GM12878 (cell line): ENCODE data around the gene SIT1. TPM values are rescaled to one million over a fixed set of nuclear protein-coding genes. Genes with fewer than 3 reads are reported as not detected.

Experiments
- ATAC-seq: fragments of 200-7000 bp; cut with Tn5 transposase; 3 replicates; pipeline ENCODE4 v1.9.1; 2020; ENCODE audit warnings: mild to moderate bottlenecking, moderate library complexity
- BruUV-seq: library from RNA; stranded (reverse); fragments of 400-500 nt; replicated peaks from 2 replicates; lab custom pipeline; 2021; lab: Mats Ljungman, UMichigan
- CTCF ChIA-PET: fragments of 300-600 bp; sonication (Branson Sonifier 250); formaldehyde crosslinking; extraction: SDS; loops from one replicate; lab custom pipeline; 2021; ENCODE audit warnings: inconsistent platforms; lab: Yijun Ruan, JAX
- POLR2A ChIA-PET: fragments of 350-600 bp; formaldehyde crosslinking; extraction: SDS; loops from one replicate; lab custom pipeline; 2021; ENCODE audit warnings: inconsistent platforms; lab: Charles Lee
- RAD21 ChIA-PET: fragments of 300-600 bp; sonication (Branson Sonifier 250); formaldehyde crosslinking; loops from one replicate; lab custom pipeline; 2023; ENCODE audit warnings: antibody characterized with exemption; ENCODE audit not compliant: unreplicated experiment; lab: Charles Lee
- SMC1A ChIA-PET: fragments of 300-600 bp; sonication (Branson Sonifier 250); formaldehyde crosslinking; loops from one replicate; lab custom pipeline; 2023; ENCODE audit not compliant: unreplicated experiment, uncharacterized antibody; lab: Charles Lee
- DNase-seq: peaks from one replicate; pipeline ENCODE4 v3.0.0-alpha.2; 2011; ENCODE audit warnings: low read depth, low spot score
- FAIRE-seq: peaks from 3 replicates; lab custom pipeline; 2011; peaks lifted over from hg19 to GRCh38; lab: Jason Lieb, UNC
- H2AFZ ChIP-seq: 2 replicates; pipeline ENCODE4 v1.6.0; 2011; ENCODE audit warnings: low read depth, low read length, control low read depth; ENCODE audit not compliant: control insufficient read depth
- H3K27ac ChIP-seq: 2 replicates; pipeline ENCODE4 v1.5.1; 2011; ENCODE audit warnings: control low read depth; ENCODE audit not compliant: control insufficient read depth, insufficient read depth
- H3K27me3 ChIP-seq, 2 experiments: replicated peaks in 1 of 2; 2 replicates each; pipeline versions ENCODE4 v1.6.0 to v1.6.1; 2011; ENCODE audit warnings: low read length in 1 of 2; ENCODE audit not compliant: control insufficient read depth in 2 of 2, insufficient read depth in 2 of 2
- H3K36me3 ChIP-seq, 2 experiments: 2 replicates each; pipeline ENCODE4 v1.5.1; 2011; ENCODE audit warnings: low read length in 1 of 2; ENCODE audit not compliant: control insufficient read depth in 2 of 2, insufficient read depth in 2 of 2
- H3K4me1 ChIP-seq: 2 replicates; pipeline ENCODE4 v1.6.1; 2011; ENCODE audit warnings: mild to moderate bottlenecking, low read length, moderate library complexity, mixed read lengths; ENCODE audit not compliant: control insufficient read depth, insufficient read depth
- H3K4me2 ChIP-seq: 2 replicates; pipeline ENCODE4 v1.6.0; 2011; ENCODE audit warnings: control low read depth; ENCODE audit not compliant: control insufficient read depth, insufficient read depth
- H3K4me3 ChIP-seq: fragments of 200-600 bp; sonication (generic); 2 replicates; pipeline ENCODE4 v1.5.1; 2016
- H3K79me2 ChIP-seq: 2 replicates; pipeline ENCODE4 v1.6.0; 2011; ENCODE audit warnings: low read length; ENCODE audit not compliant: control insufficient read depth, insufficient read depth
- H3K9ac ChIP-seq: 2 replicates; pipeline ENCODE4 v1.8.0; 2011; ENCODE audit warnings: low read length, control low read depth, mixed read lengths; ENCODE audit not compliant: control insufficient read depth, insufficient read depth
- H3K9me3 ChIP-seq: replicated peaks from 3 replicates; pipeline ENCODE4 v1.5.1; 2011; ENCODE audit warnings: mild to moderate bottlenecking, low read length; ENCODE audit not compliant: control insufficient read depth, insufficient read depth
- H4K20me1 ChIP-seq: 2 replicates; pipeline ENCODE4 v1.6.0; 2011; ENCODE audit not compliant: control insufficient read depth, insufficient read depth
- ASH2L ChIP-seq: fragments of 300-600, 200-600 bp; sonication (generic); IDR thresholded peaks from 2 replicates; pipeline ENCODE4 v1.6.1; 2017; ENCODE audit warnings: low read depth, mild to moderate bottlenecking, borderline replicate concordance
- BHLHE40 ChIP-seq, 2 experiments: fragments of 450-650 bp in 1 of 2; IDR thresholded peaks; 2 replicates each; pipeline ENCODE4 v1.6.1; 2011 to 2017; ENCODE audit warnings: low read depth in 2 of 2, borderline replicate concordance in 1 of 2, improper control_type of control experiment in 1 of 2, low read length in 1 of 2, mild to moderate bottlenecking in 1 of 2
- CHD1 ChIP-seq: IDR thresholded peaks from 2 replicates; pipeline ENCODE4 v1.6.1; 2012; ENCODE audit warnings: low read depth, low read length, improper control_type of control experiment
- EZH2 ChIP-seq: IDR thresholded peaks from 2 replicates; pipeline ENCODE4 v1.6.1; 2012; ENCODE audit warnings: low read depth, mild to moderate bottlenecking, control low read depth, inconsistent platforms, low read length, borderline replicate concordance; ENCODE audit not compliant: control insufficient read depth
- NR2F1 ChIP-seq: fragments of 450-650 bp; conservative IDR thresholded peaks from 2 replicates; pipeline ENCODE4 v1.6.1; 2017; ENCODE audit warnings: mild to moderate bottlenecking
- RB1 ChIP-seq: fragments of 450-650 bp; formaldehyde crosslinking; IDR thresholded peaks from 2 replicates; pipeline ENCODE4 v1.6.1; 2017; ENCODE audit warnings: mild to moderate bottlenecking, borderline replicate concordance
- SMARCA5 ChIP-seq: fragments of 450-650 bp; IDR thresholded peaks from 2 replicates; pipeline ENCODE4 v1.6.1; 2017; ENCODE audit warnings: mild to moderate bottlenecking
- WGBS: methylation state at CpG from one replicate; pipeline ENCODE4 v1.1.6; 2016; ENCODE audit warnings: low lambda C conversion rate; ENCODE audit not compliant: insufficient replicate concordance, insufficient coverage; ENCODE audit errors: missing lambda C conversion rate; 5-methylcytosine and 5-hydroxymethylcytosine counted together
- in situ Hi-C: fragments of 300-500 bp; cut with MboI; formaldehyde crosslinking; loops from 9 replicates; pipeline ENCODE4 v1.14.3; 2018; ENCODE audit warnings: mixed read lengths
- intact Hi-C: fragments of 100-400 bp; cut with micrococcal nuclease; formaldehyde crosslinking; loops from one replicate; pipeline ENCODE4 v1.14.2; 2022; ENCODE audit not compliant: unreplicated experiment
- polyA plus RNA-seq, 11 experiments: library from polyadenylated mRNA; depleted of rRNA in 4 of 11; unstranded in 6 of 11; stranded (reverse) in 5 of 11; fragments of >200 nt; fragmentation: Nextera tagmentation in 4 of 11; fragmentation: Illumina TruSeq in 1 of 11; extraction: Ambion mirVana in 4 of 11; extraction: Trizol in 1 of 11; gene quantifications; 1 replicate in 1 of 11; 2 replicates in 10 of 11; pipeline versions ENCODE4 v1.2.1 to v1.2.3, GENCODE V29; 2011 to 2016; ENCODE audit warnings: inconsistent platforms in 2 of 11, missing spikeins in 2 of 11, low read depth in 1 of 11
- total RNA-seq, 4 experiments: library from RNA; depleted of rRNA in 3 of 4; stranded (reverse); fragments of >200 nt in 3 of 4; fragmentation: Illumina TruSeq in 1 of 4; extraction: Trizol in 1 of 4; gene quantifications; 2 replicates each; pipeline versions ENCODE4 v1.2.1 to v1.2.3, GENCODE V29; 2013 to 2021
- TF ChIP-seq, protein P1 (sequence below): fragments of 450-650 bp; IDR thresholded peaks from 2 replicates; pipeline ENCODE4 v1.6.1; 2017; ENCODE audit warnings: mild to moderate bottlenecking
- TF ChIP-seq, protein P2 (sequence below): fragments of 450-650 bp; IDR thresholded peaks from 2 replicates; pipeline ENCODE4 v1.6.1; 2017; ENCODE audit warnings: low read depth, mild to moderate bottlenecking, moderate library complexity
- TF ChIP-seq, protein P3 (sequence below): IDR thresholded peaks from 2 replicates; pipeline ENCODE4 v1.6.1; 2012; ENCODE audit warnings: low read length, inconsistent platforms
- TF ChIP-seq, protein P4 (sequence below): IDR thresholded peaks from 2 replicates; pipeline ENCODE4 v1.6.1; 2011; ENCODE audit warnings: borderline replicate concordance, low read depth, mild to moderate bottlenecking, moderate library complexity, low read length; ENCODE audit not compliant: insufficient read depth, poor library complexity, severe bottlenecking

The SIT1 gene
- total and polyA plus RNA-seq, 10 of the 15 experiments (the other 5 are each of a cell fraction or from before 2014, with no cell fraction given): 0.97 to 137 (median 59.7) TPM

DNA sequence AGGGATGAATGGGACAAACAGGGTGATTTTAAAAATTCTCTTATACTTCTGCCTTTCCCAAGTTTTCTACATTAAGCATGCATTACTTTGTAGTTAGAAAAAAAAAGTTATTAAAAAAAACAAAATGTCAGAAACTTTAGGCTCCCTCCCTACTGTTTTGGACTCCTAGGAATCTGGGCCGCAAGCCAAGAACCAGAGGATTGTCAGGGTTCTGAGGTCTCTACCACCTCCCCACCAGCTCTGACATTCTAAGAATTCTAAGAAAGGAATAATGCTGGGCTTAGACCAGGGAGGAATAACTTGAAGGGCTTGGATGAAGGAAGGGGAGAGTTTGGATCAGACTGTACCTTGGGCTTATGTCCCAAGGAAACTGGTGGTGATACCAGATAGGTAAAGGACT lies 15.3 kb upstream of the SIT1 start:
- CTCF ChIA-PET: interaction anchor here (0.8 to 13.5 kb wide), 9 partner anchors 9 to 83 kb away, joined by 3 to 227 read pairs (median 6); partner anchors contain the start of genes CREB3, GBA2, RGP1 and SIT1
- Histone ChIP-seq H3K79me2 (peaks cover 22% of the 10 kb centered on the region), H3K4me2 (no peak overlapping the region), H2AFZ (no peak overlapping the region), H3K27ac (no peak overlapping the region), H3K4me1 (peaks cover 27% of the 10 kb centered on the region), H4K20me1 (no peaks in the 10 kb centered on the region), H3K4me3 (no peak overlapping the region), H3K9me3 (no peaks in the 10 kb centered on the region), H3K27me3 (no peaks in the 10 kb centered on the region), H3K9ac (no peak overlapping the region), H3K36me3 (peaks cover 4% of the 10 kb centered on the region in 2 experiments; a peak in 2 of 4 replicates)
- FAIRE-seq (no peak), ATAC-seq (no peak), DNase-seq (no peak)
- in situ Hi-C loops (loop anchor here (5.0 kb wide), 1 partner anchor 56 kb away; no protein-coding TSS in a partner anchor), intact Hi-C loops (no loop called here)
- no TSS peak for BruUV-seq
- WGBS: 96% methylated on average over 1 of the region's 1 CpG
- TF ChIP-seq, protein P1, sequence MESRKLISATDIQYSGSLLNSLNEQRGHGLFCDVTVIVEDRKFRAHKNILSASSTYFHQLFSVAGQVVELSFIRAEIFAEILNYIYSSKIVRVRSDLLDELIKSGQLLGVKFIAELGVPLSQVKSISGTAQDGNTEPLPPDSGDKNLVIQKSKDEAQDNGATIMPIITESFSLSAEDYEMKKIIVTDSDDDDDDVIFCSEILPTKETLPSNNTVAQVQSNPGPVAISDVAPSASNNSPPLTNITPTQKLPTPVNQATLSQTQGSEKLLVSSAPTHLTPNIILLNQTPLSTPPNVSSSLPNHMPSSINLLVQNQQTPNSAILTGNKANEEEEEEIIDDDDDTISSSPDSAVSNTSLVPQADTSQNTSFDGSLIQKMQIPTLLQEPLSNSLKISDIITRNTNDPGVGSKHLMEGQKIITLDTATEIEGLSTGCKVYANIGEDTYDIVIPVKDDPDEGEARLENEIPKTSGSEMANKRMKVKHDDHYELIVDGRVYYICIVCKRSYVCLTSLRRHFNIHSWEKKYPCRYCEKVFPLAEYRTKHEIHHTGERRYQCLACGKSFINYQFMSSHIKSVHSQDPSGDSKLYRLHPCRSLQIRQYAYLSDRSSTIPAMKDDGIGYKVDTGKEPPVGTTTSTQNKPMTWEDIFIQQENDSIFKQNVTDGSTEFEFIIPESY: no peak
- TF ChIP-seq ASH2L: no peak
- TF ChIP-seq CHD1: no peak
- TF ChIP-seq RB1: no peak
- TF ChIP-seq, protein P2, sequence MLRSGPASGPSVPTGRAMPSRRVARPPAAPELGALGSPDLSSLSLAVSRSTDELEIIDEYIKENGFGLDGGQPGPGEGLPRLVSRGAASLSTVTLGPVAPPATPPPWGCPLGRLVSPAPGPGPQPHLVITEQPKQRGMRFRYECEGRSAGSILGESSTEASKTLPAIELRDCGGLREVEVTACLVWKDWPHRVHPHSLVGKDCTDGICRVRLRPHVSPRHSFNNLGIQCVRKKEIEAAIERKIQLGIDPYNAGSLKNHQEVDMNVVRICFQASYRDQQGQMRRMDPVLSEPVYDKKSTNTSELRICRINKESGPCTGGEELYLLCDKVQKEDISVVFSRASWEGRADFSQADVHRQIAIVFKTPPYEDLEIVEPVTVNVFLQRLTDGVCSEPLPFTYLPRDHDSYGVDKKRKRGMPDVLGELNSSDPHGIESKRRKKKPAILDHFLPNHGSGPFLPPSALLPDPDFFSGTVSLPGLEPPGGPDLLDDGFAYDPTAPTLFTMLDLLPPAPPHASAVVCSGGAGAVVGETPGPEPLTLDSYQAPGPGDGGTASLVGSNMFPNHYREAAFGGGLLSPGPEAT: no peak
- no peak for TF ChIP-seq NR2F1
- TF ChIP-seq EZH2: no peak
- TF ChIP-seq, protein P3, sequence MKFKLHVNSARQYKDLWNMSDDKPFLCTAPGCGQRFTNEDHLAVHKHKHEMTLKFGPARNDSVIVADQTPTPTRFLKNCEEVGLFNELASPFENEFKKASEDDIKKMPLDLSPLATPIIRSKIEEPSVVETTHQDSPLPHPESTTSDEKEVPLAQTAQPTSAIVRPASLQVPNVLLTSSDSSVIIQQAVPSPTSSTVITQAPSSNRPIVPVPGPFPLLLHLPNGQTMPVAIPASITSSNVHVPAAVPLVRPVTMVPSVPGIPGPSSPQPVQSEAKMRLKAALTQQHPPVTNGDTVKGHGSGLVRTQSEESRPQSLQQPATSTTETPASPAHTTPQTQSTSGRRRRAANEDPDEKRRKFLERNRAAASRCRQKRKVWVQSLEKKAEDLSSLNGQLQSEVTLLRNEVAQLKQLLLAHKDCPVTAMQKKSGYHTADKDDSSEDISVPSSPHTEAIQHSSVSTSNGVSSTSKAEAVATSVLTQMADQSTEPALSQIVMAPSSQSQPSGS: no peak
- TF ChIP-seq, protein P4, sequence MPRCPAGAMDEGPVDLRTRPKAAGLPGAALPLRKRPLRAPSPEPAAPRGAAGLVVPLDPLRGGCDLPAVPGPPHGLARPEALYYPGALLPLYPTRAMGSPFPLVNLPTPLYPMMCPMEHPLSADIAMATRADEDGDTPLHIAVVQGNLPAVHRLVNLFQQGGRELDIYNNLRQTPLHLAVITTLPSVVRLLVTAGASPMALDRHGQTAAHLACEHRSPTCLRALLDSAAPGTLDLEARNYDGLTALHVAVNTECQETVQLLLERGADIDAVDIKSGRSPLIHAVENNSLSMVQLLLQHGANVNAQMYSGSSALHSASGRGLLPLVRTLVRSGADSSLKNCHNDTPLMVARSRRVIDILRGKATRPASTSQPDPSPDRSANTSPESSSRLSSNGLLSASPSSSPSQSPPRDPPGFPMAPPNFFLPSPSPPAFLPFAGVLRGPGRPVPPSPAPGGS: no peak
- TF ChIP-seq BHLHE40 (IDR thresholded peaks at IDR 0.05; ENCODE audit: borderline replicate concordance in 1 of 2, low read depth in 2 of 2, low read length in 1 of 2): no peak
- no peak for TF ChIP-seq SMARCA5
- SMC1A ChIA-PET: interaction anchor here (0.6 to 12.5 kb wide), 7 partner anchors 8 to 64 kb away, joined by 3 to 145 read pairs (median 3); partner anchors contain the start of genes CREB3, RMRP and TLN1
- POLR2A ChIA-PET: interaction anchor here (1.0 to 10.9 kb wide), 7 partner anchors 9 to 84 kb away, joined by 3 to 163 read pairs (median 12); partner anchors contain the start of genes CREB3, SIT1 and TLN1
- RAD21 ChIA-PET: interaction anchor here (0.5 to 9.7 kb wide), 10 partner anchors 8 to 90 kb away, joined by 3 to 95 read pairs (median 6); partner anchors contain the start of genes CCDC107, CREB3, RMRP and SIT1
